Ectodermal cell (in vitro differentiated cells): ENCODE results near the gene PRKCA.

Source experiments
- H3K27ac ChIP-seq: 2 replicates; pipeline ENCODE4 v1.7.0; 2013; ENCODE audit warnings: mild to moderate bottlenecking, low read depth, low read length; ENCODE audit not compliant: insufficient read depth, poor library complexity, severe bottlenecking
- H3K27me3 ChIP-seq: 2 replicates; pipeline ENCODE4 v1.7.0; 2013; ENCODE audit warnings: mild to moderate bottlenecking, low read length; ENCODE audit not compliant: insufficient read depth, control insufficient read depth, poor library complexity, severe bottlenecking
- H3K36me3 ChIP-seq: one replicate; pipeline ENCODE4 v1.7.0; 2013; ENCODE audit warnings: low read length; ENCODE audit not compliant: control insufficient read depth, insufficient read depth
- H3K4me1 ChIP-seq: one replicate; pipeline ENCODE4 v1.7.0; 2013; ENCODE audit warnings: low read length; ENCODE audit not compliant: control insufficient read depth, insufficient read depth
- H3K4me3 ChIP-seq: 2 replicates; pipeline ENCODE4 v1.7.0; 2013; ENCODE audit warnings: low read depth, low read length, control low read depth; ENCODE audit not compliant: insufficient read depth
- H3K9me3 ChIP-seq: 2 replicates; pipeline ENCODE4 v1.7.0; 2013; ENCODE audit warnings: mild to moderate bottlenecking, low read length, moderate library complexity; ENCODE audit not compliant: control insufficient read depth
- WGBS, 2 experiments: methylation state at CpG; one replicate each; pipeline ENCODE4 v1.1.7; 2013; ENCODE audit warnings: missing lambda C conversion rate in 2 of 2; 5-methylcytosine and 5-hydroxymethylcytosine counted together

The PRKCA gene

GRCh38 chr17:66533572-66533971 lies 231.2 kb downstream of the PRKCA start:
- Histone ChIP-seq H3K36me3 (no peaks in the 10 kb centered on the region), H3K9me3 (no peaks in the 10 kb centered on the region), H3K27ac (peak overlapping the region; percentile 92), H3K4me1 (peaks cover 42% of the 10 kb centered on the region), H3K4me3 (peak overlapping the region; percentile 8), H3K27me3 (no peaks in the 10 kb centered on the region)
- WGBS, 2 experiments: 9 to 10% methylated on average over 9 of the region's 9 CpGs

GRCh38 chr17:66533986-66534385 lies 231.6 kb downstream of the PRKCA start:
- H3K27ac ChIP-seq: peak overlapping the region; percentile 92
- H3K4me1 ChIP-seq: peaks cover 42% of the 10 kb centered on the region
- no peaks in the 10 kb centered on the region for H3K36me3 ChIP-seq
- no peaks in the 10 kb centered on the region for H3K27me3 ChIP-seq
- H3K4me3 ChIP-seq: peak overlapping the region; percentile 8
- 73 to 76% methylated on average over 4 to 5 of the region's 5 CpGs for WGBS, 2 experiments
- no peaks in the 10 kb centered on the region for H3K9me3 ChIP-seq

- WGBS, 2 experiments: 72 to 86% methylated on average over 1 of the region's 1 CpG
- H3K27me3 ChIP-seq: no peaks in the 10 kb centered on the region
- H3K4me1 ChIP-seq: peaks cover 49% of the 10 kb centered on the region
- no peak overlapping the region for H3K4me3 ChIP-seq
- H3K36me3 ChIP-seq: no peaks in the 10 kb centered on the region
- H3K9me3 ChIP-seq: no peaks in the 10 kb centered on the region
- H3K27ac ChIP-seq: no peak overlapping the region
These were observed 233.2 kb downstream of the PRKCA start for GRCh38 chr17:66535611-66536010.

- Histone ChIP-seq H3K36me3 (no peaks in the 10 kb centered on the region), H3K27ac (no peak overlapping the region), H3K27me3 (no peaks in the 10 kb centered on the region), H3K4me1 (peaks cover 45% of the 10 kb centered on the region), H3K4me3 (no peak overlapping the region), H3K9me3 (no peaks in the 10 kb centered on the region)
- WGBS, 2 experiments: 87 to 90% methylated on average over 5 of the region's 5 CpGs
These were observed 235.1 kb downstream of the PRKCA start for GRCh38 chr17:66537502-66537901.

- 90 to 94% methylated on average over 5 of the region's 5 CpGs for WGBS, 2 experiments
- H3K9me3 ChIP-seq: no peaks in the 10 kb centered on the region
- H3K27me3 ChIP-seq: no peaks in the 10 kb centered on the region
- H3K36me3 ChIP-seq: no peaks in the 10 kb centered on the region
- no peak overlapping the region for H3K4me3 ChIP-seq
- H3K4me1 ChIP-seq: peaks cover 33% of the 10 kb centered on the region
- no peak overlapping the region for H3K27ac ChIP-seq
These were observed 236.4 kb downstream of the PRKCA start for GRCh38 chr17:66538776-66539175.

GRCh38 chr17:66540131-66540781 lies 237.8 kb downstream of the PRKCA start:
- no peaks in the 10 kb centered on the region for H3K27me3 ChIP-seq
- peak overlapping the region; percentile 93 for H3K27ac ChIP-seq
- H3K4me1 ChIP-seq: peaks cover 27% of the 10 kb centered on the region
- H3K9me3 ChIP-seq: no peaks in the 10 kb centered on the region
- no peak overlapping the region for H3K4me3 ChIP-seq
- H3K36me3 ChIP-seq: no peaks in the 10 kb centered on the region
- WGBS, 2 experiments: 13% methylated on average over 17 of the region's 17 CpGs

GRCh38 chr17:66541461-66542128 lies 239.2 kb downstream of the PRKCA start:
- peaks cover 27% of the 10 kb centered on the region for H3K4me1 ChIP-seq
- no peaks in the 10 kb centered on the region for H3K9me3 ChIP-seq
- H3K27ac ChIP-seq: no peak overlapping the region
- no peaks in the 10 kb centered on the region for H3K36me3 ChIP-seq
- no peak overlapping the region for H3K4me3 ChIP-seq
- H3K27me3 ChIP-seq: no peaks in the 10 kb centered on the region
- 89 to 90% methylated on average over 8 of the region's 8 CpGs for WGBS, 2 experiments

- Histone ChIP-seq H3K4me1 (peaks cover 25% of the 10 kb centered on the region), H3K4me3 (no peak overlapping the region), H3K27me3 (no peaks in the 10 kb centered on the region), H3K9me3 (no peaks in the 10 kb centered on the region), H3K36me3 (no peaks in the 10 kb centered on the region), H3K27ac (no peak overlapping the region)
- 93 to 94% methylated on average over 3 to 4 of the region's 4 CpGs for WGBS, 2 experiments
These were observed 239.9 kb downstream of the PRKCA start for GRCh38 chr17:66542129-66542966.

GRCh38 chr17:66542967-66543520 lies 240.6 kb downstream of the PRKCA start:
- H3K9me3 ChIP-seq: no peaks in the 10 kb centered on the region
- WGBS, 2 experiments: 100% methylated on average over 2 to 3 of the region's 3 CpGs
- H3K4me1 ChIP-seq: peaks cover 25% of the 10 kb centered on the region
- no peaks in the 10 kb centered on the region for H3K27me3 ChIP-seq
- no peak overlapping the region for H3K4me3 ChIP-seq
- H3K36me3 ChIP-seq: no peaks in the 10 kb centered on the region
- no peak overlapping the region for H3K27ac ChIP-seq

- Histone ChIP-seq H3K27me3 (no peaks in the 10 kb centered on the region), H3K9me3 (no peaks in the 10 kb centered on the region), H3K36me3 (no peaks in the 10 kb centered on the region), H3K27ac (no peak overlapping the region), H3K4me1 (peaks cover 25% of the 10 kb centered on the region), H3K4me3 (no peak overlapping the region)
- 86 to 100% methylated on average over 2 of the region's 2 CpGs for WGBS, 2 experiments
These were observed 241.1 kb downstream of the PRKCA start for GRCh38 chr17:66543526-66543925.
